ENCODE results near the gene IKZF4.
"Not testable (repeated sequence)": the region's sequence is repeated elsewhere in the genome, so short reads cannot be mapped to it uniquely, and the experiment has no call there.

Gene IKZF4

GRCh38 chr12:56020423-56021184 lies at the start of gene IKZF4:
Gene IKZF4 (plus strand): TSS chr12:56021043. CDS start chr12:56021494, 451 bp downstream.
- peak in 1 of 2 donors; percentile 32 for DNase-seq

DNA sequence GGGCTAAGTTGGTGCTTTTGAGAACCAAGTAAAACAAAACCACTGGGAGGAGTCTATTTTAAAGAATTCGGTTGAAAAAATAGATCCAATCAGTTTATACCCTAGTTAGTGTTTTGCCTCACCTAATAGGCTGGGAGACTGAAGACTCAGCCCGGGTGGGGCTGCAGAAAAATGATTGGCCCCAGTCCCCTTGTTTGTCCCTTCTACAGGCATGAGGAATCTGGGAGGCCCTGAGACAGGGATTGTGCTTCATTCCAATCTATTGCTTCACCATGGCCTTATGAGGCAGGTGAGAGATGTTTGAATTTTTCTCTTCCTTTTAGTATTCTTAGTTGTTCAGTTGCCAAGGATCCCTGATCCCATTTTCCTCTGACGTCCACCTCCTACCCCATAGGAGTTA lies 48.8 kb upstream of the IKZF4 start:
- DNase-seq, result no peak

DNA sequence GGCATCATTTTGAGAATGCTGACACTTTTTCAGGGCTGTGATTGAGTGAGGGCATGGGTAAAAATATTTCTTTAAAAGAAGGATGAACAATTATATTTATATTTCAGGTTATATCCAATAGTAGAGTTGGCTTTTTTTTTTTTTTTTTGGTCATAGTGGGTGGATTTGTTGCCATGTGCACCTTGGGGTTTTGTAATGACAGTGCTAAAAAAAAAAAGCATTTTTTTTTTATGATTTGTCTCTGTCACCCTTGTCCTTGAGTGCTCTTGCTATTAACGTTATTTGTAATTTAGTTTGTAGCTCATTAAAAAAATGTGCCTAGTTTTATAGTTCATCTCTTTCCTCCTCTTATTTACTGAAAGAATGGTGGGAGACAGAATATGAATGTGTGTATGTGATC lies 48.4 kb upstream of the IKZF4 start:
- DNase-seq, result no peak

GRCh38 chr12:55972911-55973598 lies 47.8 kb upstream of the IKZF4 start:
- DNase-seq, result peak in 1 of 2 donors; percentile 47

- peak; percentile 100 for DNase-seq
These were observed 47.1 kb upstream of the IKZF4 start, which contains the start of gene RAB5B for GRCh38 chr12:55973599-55974307. Gene RAB5B (plus strand): TSS chr12:55974078. CDS start chr12:55986961, 12,883 bp downstream.

GRCh38 chr12:55974308-55974730 lies 46.5 kb upstream of the IKZF4 start:
- peak in 1 of 2 donors; percentile 29 for DNase-seq

GRCh38 chr12:55978393-55978792 lies 42.5 kb upstream of the IKZF4 start:
- DNase-seq, result no peak

- no peak for DNase-seq
These were observed 41.8 kb upstream of the IKZF4 start for GRCh38 chr12:55979069-55979468.

DNA sequence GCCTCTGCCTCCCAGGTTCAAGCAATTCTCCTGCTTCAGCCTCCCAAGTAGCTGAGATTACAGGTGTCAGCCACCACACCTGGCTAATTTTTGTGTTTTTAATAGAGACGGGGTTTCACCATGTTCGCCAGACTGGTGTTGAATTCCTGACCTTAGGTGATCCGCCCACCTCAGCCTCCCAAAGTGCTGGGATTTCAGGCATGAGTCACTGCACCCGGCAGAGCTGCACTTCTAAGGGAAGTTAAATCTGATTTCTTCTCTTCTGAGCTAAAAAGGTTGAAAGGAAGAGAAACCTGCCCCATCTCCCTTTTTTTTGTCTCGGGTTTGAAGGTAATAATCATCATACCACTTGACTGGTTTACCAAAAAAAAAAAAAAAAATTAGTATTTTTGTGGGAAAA lies 39.0 kb upstream of the IKZF4 start:
- not testable (repeated sequence) for DNase-seq

DNA sequence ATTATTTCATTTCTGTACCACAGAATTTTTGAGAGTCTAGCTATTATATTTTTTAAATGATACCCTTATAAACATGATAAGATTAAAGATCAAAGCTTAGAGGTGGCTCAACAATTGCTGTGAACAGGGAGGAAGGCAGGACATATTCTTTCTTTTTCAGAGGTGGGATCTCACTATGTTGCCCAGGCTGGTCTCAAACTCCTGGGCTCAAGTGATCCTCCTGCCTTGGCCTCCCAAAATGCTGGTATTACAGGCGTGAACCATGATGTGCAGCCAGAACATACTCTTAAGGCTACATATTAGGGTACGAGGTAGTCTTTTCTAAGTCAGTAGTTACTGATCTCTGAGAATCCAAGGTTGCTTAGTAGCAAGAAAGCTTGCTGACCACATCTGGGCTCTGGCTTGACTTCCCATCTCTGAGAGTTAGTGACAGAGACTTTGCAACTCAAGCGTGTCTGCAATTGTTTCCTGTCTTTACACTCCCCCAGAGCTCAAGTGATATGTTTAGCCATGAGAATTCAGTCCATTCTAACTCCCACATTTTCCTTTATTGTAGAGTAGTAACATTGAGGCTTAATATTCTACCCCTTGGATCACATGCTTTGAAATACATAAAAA lies 38.4 kb upstream of the IKZF4 start:
- no peak for DNase-seq

GRCh38 chr12:55983232-55983842 lies 37.5 kb upstream of the IKZF4 start:
- DNase-seq, result no peak

- no peak for DNase-seq
These were observed 36.0 kb upstream of the IKZF4 start for GRCh38 chr12:55984861-55985260.

DNA sequence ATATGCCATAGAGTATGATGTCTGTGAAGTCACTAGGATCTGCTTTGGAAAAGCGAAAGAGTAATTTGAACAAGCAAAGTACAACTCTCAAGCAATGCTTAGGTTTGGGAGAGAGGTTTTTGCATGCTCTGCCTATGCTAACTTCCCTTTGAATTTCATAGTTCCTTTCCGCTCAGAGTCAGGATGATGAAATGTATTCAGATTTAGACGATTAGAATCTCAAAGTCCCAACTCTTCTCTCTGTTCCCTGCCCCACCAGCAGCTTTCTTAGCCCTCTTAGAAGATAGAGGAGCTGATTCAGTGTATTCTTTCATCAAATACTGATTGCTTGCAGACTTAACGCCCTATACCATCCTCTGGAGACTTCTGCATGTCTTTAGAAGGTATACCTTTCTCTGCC lies 35.5 kb upstream of the IKZF4 start:
- no peak for DNase-seq

DNA sequence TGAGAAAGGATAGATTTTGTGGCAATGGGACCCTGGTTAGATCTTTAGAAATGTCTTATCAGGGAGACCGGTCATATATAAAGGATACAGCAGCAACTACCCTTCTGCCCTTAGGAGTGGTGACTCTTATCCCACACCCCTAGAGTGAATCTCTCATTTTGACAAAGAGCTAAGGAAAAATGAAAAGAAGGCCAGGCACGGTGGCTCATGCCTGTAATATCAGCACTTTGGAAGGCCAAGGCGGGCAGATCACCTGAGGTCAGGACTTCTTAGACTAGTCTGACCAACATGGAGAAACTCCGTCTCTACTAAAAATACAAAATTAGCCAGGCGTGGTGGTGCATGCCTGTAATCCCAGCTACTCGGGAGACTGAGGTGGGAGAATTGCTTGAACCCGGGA lies 34.9 kb upstream of the IKZF4 start:
- DNase-seq, result not testable (repeated sequence)

DNA sequence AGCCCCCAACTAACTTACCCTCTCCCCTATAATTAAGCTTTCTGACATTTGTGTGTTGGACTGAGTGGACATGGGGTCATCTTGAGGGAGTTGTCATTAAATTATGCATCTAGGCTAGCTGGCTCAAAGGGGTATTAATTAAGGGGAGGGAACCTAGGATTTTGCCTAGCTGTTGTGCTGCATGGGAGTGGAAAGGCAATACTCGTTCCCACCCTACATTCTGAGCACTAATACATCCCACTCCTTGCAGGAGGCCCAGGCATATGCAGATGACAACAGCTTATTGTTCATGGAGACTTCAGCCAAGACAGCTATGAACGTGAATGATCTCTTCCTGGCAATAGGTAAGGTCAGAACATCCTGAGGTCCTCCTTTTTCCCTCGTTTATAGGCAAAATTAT lies 29.7 kb upstream of the IKZF4 start:
- DNase-seq, result no peak

- no peak for DNase-seq
These were observed 27.5 kb upstream of the IKZF4 start for GRCh38 chr12:55993230-55993853.

DNA sequence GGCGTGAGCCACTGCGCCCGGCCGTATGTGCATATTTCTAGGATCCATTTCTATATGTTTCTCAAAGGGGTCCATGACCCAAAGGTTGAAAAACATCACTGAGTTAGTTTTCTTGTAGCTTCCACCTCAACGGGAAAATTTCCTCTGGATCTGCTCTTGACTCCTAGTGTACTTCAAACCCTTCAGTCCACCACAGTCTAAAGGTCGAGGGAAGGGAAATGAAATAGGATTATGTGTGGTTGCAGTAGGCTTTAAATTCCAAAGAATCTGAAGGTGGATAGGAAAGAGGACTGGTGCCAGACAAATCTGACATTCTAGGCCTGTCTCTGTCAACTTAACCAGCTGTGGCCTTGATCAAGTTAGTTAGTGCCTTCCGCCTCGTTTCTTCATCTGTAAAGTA lies 25.5 kb upstream of the IKZF4 start:
- no peak for DNase-seq

GRCh38 chr12:55996201-55996714 lies 24.6 kb upstream of the IKZF4 start:
- DNase-seq, result peak; percentile 5 to 71

DNA sequence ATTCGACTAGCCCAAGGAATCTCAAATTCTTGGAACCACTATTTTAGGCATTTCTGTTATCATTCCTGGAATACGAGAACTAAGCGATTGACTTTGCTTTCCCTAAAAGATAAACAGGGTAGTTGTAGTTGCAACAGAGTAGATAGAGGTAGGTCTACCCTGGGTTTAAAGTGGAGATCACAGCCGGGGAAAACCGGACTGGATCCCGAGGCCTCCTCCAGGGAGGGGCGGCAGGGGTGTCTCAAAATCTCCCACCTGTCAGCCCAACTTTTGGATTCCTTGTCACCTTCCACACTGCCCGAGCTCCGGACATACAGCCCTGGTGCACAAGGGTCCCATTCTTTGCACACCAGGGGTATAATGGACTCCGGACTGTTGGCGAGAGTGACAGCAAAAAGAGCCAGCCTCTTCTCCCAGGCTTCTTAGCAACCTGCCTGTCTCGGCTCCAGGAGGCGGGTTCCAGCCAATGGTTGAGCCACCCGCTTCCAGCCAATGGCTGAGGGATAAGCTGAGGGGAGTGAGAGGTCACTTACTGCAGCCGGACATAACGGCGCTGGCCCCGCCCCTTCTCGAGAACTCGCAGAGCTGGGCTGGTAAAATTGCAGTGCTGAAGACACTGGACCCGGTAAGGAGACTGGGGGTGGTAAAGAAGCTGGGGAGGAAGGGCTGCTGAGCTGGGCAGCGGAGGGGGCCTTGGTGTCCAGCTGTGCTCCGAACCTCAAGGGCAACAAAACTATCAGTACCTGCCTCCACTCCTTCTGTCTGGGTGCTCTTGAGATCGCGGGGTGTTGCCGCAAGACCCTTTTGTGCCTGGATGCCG lies 23.9 kb upstream of the IKZF4 start, which contains the start of gene SUOX:
TSS of gene SUOX (plus strand) at position 562 of the 820 bp plus-strand sequence. CDS start 4,946 bp downstream, outside the sequence.
- peak; percentile 96 to 97 for DNase-seq

DNA sequence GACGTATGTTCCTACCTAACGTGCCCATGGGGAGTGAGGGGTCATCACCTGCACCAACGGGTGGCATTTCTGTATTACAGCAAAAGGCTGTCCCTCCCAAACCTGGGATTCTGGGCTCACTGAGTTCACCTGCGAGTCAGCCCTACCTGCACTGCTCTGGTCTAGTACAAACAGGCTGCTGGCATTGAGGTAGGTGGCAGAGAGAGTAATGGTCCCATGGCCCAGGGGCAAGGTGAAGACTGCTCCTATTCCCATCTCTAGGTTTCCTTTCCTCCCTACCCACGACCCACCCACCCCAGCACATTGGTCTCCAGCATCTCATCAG lies 23.3 kb upstream of the IKZF4 start:
- no peak for DNase-seq

GRCh38 chr12:55999522-55999921 lies 21.3 kb upstream of the IKZF4 start:
- DNase-seq, result not testable (repeated sequence)
